GM21723 (cell line): ENCODE data around the gene CIBAR2.

Experiments
- ATAC-seq: cut with Tn5 transposase; IDR thresholded peaks from one replicate; pipeline ENCODE4 v1.9.1; 2021; ENCODE audit warnings: mild to moderate bottlenecking, moderate library complexity; ENCODE audit not compliant: unreplicated experiment

Gene CIBAR2

DNA sequence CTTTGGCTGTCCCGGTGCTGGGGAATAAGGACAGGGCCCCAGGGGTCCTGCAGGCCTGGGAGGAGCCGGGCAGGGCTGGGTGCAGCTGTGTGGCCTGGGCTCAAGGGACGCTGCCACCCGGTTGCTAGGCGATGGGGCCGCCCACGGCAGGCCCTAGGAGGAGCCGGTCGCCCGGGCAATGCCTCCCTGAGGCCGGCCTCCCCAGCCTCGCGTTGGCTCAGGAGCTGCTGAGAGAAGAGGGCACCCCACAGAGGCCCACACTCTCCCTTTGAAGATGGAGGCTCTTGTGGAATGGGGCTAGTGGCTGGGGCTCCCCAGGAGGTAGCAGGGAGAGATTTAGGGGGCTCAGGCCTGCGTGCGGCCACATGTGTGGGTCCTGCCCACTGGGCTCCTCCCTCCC, at the start of gene CIBAR2:
Gene CIBAR2, minus strand, starts transcription at position 109 of the 400 bp plus-strand sequence. CDS start 120 bp downstream, outside the sequence.
- no peak for ATAC-seq

DNA sequence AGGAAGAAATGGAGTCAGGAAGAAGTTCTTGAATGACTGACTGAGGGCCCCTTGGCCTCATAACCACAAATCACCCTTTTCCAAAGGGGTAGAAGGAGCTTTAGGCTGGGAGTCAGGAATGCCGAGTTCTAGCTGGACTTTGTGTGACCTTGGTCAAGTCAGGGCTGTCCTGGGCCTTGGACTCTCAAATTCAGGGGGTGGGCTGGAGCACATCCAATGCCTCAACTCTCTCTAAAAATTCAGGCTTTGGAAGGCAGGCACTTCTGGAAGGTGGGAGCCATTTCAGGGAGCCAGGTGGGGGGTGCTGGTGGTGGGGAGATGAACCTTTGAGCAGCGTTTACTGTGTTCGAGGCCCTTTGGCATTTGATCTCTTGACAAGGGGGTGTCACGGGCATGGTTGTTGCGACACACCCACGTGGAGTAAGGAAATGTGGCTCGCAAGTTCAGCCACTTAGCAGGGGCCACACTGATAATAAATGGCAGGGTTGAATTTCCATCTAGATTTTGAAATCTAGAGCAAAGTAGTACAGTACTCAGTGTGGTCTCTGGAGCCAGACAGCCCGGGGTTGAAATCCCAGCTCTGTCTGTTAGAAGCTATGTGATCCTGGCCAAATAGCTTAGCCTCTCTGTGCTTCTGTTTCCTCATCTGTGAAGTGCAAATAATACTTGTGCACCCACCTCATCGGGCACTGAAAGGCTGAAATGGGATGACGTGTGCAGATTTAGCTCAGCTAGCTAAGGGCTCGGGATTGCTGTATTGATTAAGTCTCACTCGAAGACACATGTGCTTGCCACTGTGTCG, 47.1 kb upstream of the CIBAR2 start:
- ATAC-seq, result no peak

DNA sequence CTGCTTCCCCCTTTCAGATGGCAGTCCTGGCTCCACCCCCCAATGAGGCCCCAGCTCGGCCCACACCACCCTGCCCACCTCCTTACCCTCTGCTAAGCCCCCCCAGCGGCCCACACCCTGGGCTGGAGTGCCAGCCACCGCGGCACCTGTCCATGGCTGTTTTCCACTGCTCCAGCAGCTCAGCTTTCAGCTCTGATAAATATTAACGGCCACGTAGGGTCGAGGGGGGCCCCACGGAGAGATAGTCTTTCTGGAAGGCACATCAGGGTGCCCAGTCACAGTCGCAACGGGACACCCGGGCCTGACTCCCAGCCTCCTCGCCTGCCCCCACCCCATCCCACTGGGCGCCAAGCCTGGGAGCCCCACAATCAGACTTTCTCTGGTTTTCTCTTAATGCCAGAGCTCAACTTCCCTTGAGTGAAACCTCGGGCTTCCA, 46.5 kb upstream of the CIBAR2 start:
- ATAC-seq, result no peak

DNA sequence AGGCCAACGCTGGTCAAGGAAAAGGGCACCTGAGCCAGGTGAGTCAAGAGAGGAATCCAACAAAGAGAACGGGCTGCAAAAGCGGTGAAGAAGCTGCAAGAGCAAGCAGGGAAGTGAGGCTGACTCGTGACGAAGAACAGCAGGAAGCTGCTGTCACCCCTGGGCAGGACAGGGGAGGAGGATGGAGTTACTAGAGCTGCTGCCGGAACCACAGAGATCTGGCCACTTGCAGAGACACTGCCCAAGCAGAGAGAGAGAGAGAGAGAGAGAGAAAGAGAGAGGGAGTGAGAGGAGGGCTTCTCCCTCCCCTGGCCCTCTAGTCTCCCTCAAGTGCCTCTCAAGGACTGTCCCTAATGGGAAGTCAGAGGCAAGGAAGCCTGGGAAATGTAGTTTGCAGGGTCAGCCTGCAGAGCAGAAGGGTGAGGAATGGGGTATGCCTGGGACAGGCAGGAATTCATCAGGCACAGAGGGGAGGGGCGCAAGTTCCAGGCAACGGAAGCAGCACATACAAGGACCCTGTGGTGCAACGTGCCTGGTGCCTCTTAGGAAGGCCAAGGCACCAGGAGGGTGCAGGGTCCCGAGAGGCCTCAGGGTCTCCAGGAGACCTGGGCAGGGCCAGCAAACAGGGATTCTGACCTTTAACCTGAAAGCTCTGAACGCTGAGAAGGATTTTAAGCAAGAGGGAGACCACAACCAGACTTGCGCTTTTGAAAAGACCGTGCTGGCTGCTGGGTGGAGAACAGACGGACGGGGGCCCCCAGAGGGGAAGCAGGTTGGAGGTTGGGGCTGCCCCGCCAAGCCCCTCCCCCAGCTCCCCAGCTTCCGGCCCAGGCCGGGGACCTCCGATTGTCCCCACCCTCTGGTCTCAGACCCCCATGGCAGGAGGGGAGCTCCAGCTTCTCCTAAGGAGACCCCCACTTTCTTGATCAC, 45.8 kb upstream of the CIBAR2 start:
- no peak for ATAC-seq

DNA sequence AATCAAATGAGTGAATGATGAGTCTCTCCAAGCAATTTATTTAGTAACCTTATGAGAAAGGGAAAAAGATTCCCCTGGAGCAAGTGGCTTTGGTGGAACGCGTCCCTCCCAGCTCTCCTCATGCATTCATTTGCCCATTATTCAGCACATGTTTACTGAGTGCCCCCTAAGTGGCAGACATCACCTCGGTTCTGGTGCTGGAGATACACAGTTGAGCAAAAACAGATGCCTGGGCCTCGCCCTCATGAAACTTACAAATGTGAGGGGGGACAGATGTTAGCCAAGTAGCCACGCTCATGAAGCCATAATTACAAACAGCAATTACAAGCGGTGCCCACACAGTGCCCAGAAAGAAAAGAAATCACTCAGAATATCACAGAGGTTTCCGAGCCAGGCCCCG, 45.1 kb upstream of the CIBAR2 start:
- no peak for ATAC-seq

DNA sequence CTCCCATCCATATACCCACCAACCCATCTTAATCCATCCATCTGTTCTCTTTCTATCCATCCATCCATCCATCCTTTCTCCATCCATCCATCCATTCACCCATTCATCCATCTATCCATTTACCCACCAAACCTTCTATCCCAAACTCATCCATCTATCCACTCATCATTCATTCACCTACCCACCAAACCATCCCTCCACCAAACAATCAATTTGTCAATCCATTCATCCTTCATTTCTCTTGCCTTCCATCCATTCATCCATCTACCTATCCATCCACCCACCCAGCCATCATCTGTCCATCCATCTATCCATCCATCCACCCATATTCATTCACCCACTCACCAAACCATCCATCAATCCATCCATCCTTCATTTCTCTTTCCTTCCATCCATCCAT, 44.6 kb upstream of the CIBAR2 start:
- ATAC-seq, result no peak

DNA sequence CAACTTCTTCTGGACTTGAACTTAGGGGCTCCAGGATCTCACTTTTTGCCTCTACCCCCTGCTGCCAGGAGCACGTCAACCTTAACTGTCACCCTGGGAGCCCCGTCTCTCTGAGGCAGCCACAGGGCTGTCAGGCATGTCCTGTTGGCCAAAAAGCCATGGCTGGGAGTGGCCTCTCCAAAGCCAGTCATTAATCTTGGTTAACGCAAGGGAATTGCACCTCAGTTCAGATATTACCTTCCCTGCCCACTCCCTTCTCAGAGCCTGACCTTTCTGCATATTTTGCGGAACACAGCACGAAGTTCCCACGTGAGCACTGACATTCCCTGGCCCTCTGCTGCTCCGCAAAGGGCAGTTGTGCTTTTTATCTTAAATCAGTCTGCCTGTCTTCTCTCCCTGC, 44.2 kb upstream of the CIBAR2 start:
- no peak for ATAC-seq

DNA sequence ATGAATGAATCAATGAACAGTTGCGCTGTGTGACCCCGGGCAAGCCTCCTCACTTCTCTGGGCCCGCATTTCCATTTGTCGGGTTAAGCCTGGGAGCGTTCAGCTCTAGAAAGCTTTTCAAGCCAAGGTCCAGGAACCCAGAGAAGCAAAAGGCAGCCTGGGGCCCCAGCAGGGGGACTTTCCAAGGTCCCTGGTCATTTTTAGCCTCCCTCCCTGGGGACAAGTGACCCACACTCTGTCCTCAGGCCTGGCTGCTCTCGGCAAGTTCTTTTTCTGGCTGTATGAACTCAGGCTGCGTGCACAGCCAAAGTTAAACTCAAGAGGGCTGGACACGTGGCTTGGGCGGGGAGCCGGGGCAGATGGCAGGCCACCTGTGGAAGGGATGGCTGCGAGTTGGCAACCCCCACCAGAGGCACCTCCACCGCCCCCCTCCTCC, 41.4 kb upstream of the CIBAR2 start:
- no peak for ATAC-seq

DNA sequence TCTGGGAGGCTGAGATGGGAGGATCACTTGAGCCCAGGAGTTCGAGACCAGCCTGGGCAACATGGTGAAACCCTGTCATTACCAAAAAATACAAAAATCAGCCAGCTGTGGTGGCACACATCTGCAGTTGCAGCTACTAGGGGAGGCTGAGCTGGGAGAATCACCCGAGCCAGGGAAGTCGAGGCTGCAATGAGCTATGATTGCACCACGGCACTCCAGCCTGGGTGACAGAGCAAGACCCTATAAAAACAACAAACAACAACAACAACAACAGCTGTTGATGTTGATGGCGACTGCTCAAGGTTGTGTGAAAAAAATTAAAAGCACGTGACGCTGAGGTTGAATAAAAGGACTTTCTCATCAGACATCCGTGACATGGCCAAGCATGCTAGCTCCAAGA, 40.8 kb upstream of the CIBAR2 start:
- no peak for ATAC-seq

DNA sequence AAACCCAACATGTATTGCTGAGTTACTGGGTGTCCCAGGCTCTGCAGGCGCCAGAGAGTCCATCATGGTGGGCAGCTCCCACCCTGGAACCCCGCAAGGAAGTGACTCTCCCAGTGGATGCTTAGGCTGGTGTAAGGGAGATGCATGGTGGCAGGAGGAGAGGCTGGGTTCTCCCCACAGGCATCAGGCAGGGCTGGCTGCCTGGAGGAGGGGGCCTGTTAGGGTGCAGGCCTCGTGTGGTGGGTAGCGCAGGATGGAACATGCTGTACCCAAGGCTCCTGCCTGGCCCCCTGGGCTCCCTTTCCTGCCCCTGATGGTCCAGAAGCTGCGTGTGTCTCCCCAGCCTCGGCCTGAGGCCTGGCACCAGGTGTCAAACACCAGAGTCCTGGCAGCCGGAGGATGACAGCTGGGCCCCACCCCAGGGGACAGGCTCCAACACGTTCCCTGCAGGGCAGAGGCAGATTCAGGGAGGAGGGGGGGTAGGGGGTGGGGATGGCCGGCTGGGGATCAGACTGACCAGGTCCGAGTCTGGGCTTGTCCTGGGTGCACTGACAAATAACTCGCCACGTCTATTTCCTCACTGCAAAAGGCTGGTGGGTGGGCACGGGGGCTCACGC, 40.2 kb upstream of the CIBAR2 start:
- no peak for ATAC-seq

DNA sequence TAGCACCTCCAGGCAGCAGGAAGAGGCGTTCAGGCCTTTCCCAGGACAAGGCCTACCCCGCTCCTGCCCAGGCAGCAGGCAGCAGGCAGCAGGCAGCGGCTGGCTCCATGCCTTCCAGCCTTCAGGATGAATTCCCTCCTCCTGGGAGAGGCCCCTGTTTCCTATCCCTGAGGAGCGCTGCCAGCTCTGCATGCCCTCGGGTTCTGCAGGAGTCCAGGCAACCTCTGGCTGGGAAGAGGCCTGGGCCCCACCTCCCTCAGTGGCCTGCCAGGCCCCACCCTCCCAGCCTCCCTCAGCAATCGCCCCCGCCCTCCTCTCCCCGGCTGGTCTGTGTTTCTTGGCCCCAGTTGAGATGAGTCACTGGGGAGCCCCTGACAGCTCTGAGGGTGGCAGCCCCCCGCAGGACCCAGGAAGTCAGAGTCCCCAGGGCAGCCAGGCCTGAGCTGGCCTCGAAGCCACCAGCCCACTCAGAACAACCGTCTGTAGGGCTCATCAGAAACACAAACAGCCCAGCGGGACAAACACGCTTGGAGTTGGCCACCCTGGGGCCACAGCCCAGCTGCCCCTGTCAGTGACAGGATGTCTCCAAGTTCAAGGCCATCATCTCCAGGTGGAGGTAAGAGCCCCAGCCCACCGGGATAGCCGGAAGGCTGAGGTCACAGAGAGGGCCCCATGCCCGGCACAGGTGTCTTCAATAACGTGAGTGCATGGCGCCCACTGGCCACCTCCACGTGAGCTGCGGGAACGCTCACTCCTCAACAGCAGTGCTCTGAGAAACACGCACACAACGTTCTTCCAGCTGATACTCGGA, 39.5 kb upstream of the CIBAR2 start:
- ATAC-seq, result no peak

DNA sequence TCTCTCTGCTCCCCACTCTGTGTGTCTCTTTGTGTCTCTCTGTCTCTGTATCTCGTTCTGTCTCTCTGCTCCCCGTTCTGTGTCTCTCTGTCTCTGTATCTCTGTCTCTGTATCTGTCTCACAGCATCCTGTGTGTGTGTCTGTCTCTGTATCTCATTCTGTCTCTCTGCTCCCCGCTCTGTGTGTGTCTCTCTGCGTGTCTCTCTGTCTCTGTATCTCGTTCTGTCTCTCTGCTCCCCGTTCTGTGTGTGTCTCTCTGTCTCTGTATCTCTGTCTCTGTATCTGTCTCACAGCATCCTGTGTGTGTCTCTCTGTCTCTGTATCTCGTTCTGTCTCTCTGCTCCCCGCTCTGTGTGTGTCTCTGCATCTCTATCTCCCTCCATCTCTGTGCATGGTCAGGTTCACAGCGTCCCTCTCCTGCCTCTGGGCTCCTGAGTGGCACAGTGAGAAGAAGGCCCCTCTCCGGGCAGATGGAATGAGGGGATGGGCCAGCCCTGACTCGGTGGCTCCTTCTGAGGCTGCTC, 38.9 kb upstream of the CIBAR2 start:
- ATAC-seq, result no peak

DNA sequence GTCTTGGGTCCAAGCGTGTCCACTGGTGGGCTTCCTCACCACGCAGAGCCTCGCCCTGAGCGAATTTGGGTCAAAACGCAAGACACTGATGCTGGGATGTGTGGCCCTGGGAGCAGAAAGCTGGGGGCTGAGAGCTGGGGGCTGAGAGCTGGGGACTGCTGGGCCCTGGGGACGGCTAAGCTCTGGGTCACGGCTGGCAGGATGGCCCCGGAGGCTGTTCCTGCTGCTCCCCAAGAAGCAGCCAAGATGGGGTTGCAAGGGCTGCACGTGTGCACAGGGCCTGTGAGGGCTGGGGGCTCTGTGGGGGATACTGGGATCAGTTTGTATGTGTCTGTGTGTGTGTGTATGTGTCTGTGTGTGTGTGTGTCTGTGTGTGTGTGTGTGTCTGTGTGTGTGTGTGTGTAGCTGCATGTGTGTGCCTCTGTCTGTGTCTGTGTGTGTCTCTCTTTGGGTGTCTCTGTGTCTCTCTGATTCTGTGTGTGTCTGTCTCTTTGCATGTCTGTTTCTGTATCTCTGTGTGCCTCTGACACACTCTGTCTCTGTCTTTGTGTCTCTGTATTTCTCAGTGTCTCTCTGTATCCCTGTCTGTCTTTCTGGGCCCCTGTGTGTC, 38.2 kb upstream of the CIBAR2 start:
- ATAC-seq, result no peak

DNA sequence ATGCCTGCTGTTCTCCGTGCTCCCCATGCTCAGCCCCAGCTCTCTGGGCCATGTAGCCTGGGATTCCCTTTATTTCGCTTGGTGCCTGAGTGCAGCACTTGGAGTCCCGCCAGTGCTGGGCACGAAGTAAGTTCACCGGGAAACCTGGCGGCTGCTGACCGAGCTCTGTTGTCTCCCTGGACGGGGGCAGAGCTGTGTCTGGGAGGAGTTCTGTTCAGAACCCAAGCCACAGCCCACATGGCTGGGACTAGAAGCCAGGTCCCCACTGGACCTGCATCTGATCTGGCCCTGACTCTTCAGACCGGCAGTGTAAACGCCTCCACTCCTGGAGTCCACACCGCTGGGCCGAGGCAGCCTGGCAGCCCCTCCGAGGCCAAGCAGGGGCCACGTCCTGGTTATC, 37.5 kb upstream of the CIBAR2 start:
- no peak for ATAC-seq

DNA sequence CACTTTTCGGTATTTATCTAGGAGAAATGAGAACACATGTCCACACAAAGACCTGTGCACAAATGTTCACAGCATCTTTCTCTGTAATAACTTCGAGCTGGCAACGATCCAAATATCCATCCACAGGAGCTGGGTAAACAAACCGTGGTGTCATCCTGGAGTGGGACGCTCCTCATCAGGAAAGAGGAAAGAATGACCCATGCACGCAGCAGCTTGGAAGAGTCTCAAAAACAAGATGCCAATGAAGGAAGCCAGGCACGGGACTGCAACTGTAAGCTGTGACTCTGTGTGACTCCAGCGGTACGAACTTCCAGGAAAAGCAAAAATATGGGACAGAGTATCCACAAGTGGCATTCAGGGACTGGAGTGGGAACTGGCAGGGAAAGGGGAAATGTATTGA, 36.7 kb upstream of the CIBAR2 start:
- ATAC-seq, result no peak

DNA sequence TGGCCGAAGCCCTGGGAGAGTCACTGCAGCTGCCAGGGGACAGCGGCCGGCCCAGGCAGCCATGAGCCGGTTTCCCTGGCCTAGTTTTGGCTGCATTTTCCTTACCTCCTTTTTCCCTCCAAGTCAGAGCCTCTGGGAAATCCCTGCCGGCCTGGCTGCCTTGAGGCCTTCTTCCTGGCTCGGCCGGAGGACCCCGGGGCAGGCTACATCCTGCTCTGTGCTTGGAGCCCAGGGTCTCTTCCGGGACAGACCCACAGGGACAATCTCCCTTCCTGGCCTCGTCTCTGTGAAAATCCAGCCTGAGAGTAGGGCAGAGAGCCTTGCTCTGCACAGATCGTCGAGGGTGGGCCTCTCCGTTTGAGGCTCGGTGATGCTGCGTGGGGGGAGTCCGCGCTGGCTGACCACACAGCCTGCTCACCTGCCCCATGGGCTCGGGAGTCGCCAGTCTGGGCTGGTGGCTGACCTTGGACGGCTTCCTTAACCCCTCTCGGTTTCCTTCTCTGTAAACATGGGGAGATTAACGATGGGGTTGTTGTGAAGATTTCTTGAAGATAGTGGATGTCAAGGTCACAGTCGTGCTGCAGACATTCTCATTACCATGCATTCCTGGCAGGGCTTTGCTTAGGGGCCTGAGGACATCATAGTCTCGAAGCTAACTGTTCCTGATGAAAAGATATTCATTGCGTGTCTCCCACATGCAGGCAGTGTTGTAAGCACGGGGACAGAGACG, 34.8 kb upstream of the CIBAR2 start:
- no peak for ATAC-seq

DNA sequence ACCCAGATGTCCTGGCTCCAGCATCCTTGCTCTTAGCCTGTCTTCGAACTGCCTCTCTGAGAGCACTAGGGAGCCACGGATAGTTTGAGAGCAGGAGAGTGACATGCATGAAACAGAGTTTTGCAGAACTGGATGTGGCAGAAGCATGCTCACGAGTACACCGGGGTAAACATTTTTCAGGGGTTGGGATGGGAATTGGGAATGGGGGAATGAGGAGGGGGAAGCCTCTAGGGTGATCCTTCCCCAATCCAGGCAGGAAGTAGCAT, 34.2 kb upstream of the CIBAR2 start:
- ATAC-seq, result no peak

DNA sequence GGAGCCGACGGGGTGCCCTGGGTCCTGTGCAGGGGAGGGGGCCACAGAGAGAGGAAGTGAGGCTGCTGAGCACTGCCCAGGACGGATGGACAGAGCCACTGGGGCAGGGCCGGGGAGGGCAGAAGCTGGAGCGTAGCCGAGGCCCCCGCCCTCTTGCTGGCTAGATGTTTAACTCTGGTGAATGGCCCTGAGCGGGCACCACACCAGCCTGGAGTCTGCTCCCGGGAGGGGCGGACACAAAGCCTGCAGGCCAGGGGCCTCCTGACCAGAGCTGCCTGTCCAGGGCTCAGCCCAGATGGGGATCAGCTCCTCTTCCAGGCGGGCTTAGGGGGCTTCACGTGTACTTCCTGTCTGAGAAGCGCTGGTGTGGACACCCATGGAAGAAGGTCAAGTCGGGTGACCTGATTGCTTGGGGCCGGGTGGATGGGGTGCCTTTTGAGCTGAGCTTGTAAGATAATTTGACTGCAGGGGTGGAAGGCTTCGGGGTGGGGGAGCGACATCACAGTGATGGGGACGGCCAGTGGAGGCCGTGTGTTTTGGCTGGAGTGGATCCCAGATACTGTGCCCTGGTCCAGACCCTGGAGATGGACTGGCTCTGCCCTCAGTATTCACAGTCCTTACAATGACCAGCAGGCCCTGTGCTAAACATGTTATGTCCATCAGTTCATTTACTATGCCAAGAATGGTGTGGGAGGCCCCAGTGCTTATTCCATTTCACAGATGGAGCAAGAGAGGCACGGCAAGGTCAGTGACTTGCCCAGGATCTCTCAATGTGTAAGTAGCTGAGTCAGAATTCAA, 33.7 kb upstream of the CIBAR2 start:
- ATAC-seq, result no peak

DNA sequence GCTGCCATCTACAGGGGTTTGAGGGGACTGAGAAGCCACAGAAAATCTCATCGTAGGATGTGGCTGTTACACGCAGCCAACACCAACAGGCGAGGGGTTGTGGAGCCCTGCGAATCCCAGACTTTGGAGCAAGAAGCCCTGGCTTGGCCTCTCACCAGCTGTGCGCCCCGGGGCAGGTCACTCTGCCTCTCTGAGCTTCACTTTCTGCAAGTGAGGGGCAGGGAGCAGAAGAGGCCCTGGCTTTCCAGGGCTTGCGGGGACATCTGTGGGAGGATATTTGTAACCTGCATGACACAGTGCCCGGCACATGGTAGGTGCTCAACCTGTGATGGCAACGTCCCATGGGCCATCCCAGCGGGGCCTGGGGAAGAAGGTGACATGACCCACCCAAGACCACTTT, 32.9 kb upstream of the CIBAR2 start:
- ATAC-seq, result no peak
